ENCODE measurements around the gene CFAP45. TPM values are rescaled to one million over a fixed set of nuclear protein-coding genes. Genes with fewer than 3 reads are reported as not detected.

Gene CFAP45
- total and polyA plus RNA-seq, 2 of the 8 experiments (the other 6 are each of a cell fraction or from before 2014, with no cell fraction given): 0.05 TPM; not detected in 1

DNA sequence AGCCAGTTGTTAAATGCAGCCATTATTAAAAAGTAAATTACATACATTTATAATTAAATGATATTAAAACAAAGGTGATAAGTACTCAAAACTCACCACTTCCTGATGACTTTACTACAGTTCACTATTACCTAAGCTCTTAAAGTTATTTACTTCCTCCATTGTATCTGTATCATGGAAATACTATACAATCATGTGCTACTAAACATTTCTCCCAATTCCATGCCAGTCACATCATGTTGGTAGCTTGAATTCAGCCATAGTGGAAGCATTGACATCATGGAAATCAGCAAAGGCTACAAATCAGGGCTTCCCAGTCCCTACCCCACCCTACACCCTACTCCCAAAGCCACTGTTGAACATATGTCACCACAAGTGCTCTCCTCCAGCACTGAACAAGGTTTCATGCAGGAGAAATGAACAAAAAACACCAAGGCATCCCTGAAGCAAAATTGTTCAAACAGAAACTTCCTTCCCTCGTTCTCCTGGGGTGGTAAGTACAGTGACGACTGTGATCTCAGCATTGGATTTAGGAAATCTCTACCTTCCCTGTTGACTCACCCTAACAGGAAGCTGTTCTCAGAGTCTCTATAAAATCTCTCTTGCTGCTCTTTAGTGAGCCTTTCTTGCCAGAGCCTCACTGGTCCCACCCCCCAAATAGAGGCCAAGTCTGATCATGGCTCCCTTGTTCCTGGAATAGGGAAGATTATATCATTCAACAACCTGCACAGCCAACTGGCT, 50.2 kb downstream of the CFAP45 start (continued):
- TF ChIP-seq, protein P1, sequence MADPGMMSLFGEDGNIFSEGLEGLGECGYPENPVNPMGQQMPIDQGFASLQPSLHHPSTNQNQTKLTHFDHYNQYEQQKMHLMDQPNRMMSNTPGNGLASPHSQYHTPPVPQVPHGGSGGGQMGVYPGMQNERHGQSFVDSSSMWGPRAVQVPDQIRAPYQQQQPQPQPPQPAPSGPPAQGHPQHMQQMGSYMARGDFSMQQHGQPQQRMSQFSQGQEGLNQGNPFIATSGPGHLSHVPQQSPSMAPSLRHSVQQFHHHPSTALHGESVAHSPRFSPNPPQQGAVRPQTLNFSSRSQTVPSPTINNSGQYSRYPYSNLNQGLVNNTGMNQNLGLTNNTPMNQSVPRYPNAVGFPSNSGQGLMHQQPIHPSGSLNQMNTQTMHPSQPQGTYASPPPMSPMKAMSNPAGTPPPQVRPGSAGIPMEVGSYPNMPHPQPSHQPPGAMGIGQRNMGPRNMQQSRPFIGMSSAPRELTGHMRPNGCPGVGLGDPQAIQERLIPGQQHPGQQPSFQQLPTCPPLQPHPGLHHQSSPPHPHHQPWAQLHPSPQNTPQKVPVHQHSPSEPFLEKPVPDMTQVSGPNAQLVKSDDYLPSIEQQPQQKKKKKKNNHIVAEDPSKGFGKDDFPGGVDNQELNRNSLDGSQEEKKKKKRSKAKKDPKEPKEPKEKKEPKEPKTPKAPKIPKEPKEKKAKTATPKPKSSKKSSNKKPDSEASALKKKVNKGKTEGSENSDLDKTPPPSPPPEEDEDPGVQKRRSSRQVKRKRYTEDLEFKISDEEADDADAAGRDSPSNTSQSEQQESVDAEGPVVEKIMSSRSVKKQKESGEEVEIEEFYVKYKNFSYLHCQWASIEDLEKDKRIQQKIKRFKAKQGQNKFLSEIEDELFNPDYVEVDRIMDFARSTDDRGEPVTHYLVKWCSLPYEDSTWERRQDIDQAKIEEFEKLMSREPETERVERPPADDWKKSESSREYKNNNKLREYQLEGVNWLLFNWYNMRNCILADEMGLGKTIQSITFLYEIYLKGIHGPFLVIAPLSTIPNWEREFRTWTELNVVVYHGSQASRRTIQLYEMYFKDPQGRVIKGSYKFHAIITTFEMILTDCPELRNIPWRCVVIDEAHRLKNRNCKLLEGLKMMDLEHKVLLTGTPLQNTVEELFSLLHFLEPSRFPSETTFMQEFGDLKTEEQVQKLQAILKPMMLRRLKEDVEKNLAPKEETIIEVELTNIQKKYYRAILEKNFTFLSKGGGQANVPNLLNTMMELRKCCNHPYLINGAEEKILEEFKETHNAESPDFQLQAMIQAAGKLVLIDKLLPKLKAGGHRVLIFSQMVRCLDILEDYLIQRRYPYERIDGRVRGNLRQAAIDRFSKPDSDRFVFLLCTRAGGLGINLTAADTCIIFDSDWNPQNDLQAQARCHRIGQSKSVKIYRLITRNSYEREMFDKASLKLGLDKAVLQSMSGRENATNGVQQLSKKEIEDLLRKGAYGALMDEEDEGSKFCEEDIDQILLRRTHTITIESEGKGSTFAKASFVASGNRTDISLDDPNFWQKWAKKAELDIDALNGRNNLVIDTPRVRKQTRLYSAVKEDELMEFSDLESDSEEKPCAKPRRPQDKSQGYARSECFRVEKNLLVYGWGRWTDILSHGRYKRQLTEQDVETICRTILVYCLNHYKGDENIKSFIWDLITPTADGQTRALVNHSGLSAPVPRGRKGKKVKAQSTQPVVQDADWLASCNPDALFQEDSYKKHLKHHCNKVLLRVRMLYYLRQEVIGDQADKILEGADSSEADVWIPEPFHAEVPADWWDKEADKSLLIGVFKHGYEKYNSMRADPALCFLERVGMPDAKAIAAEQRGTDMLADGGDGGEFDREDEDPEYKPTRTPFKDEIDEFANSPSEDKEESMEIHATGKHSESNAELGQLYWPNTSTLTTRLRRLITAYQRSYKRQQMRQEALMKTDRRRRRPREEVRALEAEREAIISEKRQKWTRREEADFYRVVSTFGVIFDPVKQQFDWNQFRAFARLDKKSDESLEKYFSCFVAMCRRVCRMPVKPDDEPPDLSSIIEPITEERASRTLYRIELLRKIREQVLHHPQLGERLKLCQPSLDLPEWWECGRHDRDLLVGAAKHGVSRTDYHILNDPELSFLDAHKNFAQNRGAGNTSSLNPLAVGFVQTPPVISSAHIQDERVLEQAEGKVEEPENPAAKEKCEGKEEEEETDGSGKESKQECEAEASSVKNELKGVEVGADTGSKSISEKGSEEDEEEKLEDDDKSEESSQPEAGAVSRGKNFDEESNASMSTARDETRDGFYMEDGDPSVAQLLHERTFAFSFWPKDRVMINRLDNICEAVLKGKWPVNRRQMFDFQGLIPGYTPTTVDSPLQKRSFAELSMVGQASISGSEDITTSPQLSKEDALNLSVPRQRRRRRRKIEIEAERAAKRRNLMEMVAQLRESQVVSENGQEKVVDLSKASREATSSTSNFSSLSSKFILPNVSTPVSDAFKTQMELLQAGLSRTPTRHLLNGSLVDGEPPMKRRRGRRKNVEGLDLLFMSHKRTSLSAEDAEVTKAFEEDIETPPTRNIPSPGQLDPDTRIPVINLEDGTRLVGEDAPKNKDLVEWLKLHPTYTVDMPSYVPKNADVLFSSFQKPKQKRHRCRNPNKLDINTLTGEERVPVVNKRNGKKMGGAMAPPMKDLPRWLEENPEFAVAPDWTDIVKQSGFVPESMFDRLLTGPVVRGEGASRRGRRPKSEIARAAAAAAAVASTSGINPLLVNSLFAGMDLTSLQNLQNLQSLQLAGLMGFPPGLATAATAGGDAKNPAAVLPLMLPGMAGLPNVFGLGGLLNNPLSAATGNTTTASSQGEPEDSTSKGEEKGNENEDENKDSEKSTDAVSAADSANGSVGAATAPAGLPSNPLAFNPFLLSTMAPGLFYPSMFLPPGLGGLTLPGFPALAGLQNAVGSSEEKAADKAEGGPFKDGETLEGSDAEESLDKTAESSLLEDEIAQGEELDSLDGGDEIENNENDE (IDR thresholded peaks at IDR 0.05; ENCODE audit: insufficient replicate concordance, low read length): no peak
- TF ChIP-seq SP2 (IDR thresholded peaks at IDR 0.05; ENCODE audit: low read length) (no peak), SIRT6 (IDR thresholded peaks at IDR 0.05; ENCODE audit: low read length) (no peak), SIN3A (conservative IDR thresholded peaks at IDR 0.05 in 1 of 2, IDR thresholded peaks at IDR 0.05 in 1 of 2; ENCODE audit: low read depth in 1 of 2, low read length in 2 of 2) (no peak), SP1 (IDR thresholded peaks at IDR 0.05; ENCODE audit: low read depth, low read length) (no peak), NRF1 (IDR thresholded peaks at IDR 0.05; ENCODE audit: low read depth, low read length) (no peak), RBBP5 (IDR thresholded peaks at IDR 0.05; ENCODE audit: borderline replicate concordance, low read depth, low read length) (no peak)
- TF ChIP-seq, protein P2, sequence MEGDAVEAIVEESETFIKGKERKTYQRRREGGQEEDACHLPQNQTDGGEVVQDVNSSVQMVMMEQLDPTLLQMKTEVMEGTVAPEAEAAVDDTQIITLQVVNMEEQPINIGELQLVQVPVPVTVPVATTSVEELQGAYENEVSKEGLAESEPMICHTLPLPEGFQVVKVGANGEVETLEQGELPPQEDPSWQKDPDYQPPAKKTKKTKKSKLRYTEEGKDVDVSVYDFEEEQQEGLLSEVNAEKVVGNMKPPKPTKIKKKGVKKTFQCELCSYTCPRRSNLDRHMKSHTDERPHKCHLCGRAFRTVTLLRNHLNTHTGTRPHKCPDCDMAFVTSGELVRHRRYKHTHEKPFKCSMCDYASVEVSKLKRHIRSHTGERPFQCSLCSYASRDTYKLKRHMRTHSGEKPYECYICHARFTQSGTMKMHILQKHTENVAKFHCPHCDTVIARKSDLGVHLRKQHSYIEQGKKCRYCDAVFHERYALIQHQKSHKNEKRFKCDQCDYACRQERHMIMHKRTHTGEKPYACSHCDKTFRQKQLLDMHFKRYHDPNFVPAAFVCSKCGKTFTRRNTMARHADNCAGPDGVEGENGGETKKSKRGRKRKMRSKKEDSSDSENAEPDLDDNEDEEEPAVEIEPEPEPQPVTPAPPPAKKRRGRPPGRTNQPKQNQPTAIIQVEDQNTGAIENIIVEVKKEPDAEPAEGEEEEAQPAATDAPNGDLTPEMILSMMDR (IDR thresholded peaks at IDR 0.05; ENCODE audit: control extremely low read depth in 1 of 3, insufficient read depth in 1 of 3, low read depth in 1 of 3, low read length in 3 of 3): no peak

Data from H1 (cell line).